ENCODE data around the gene CERS6.

Gene CERS6

GRCh38 chr2:168660870-168661862 is 205.1 kb downstream of the CERS6 start:
- H3K4me3 ChIP-seq (ENCODE audit: low read depth, low read length), result no peak overlapping the region
- POLR2A ChIA-PET, result no interaction called here
- CTCF ChIA-PET, result no interaction called here
- H3K27ac ChIP-seq (ENCODE audit: extremely low read depth, low read depth, low read length), result peak overlapping the region; percentile 42
- no peaks in the 10 kb centered on the region for H3K36me3 ChIP-seq (ENCODE audit: control insufficient read depth in 2 of 2, insufficient read depth in 1 of 2, low read length in 2 of 2)
- no peaks in the 10 kb centered on the region for H3K9me3 ChIP-seq (ENCODE audit: control insufficient read depth, insufficient read depth, low read depth, low read length)
- peaks cover 20% of the 10 kb centered on the region for H3K4me1 ChIP-seq (ENCODE audit: control insufficient read depth, insufficient read depth, low read length)
- no peak for TF ChIP-seq ZNF529 (tag by site-specific recombination; IDR thresholded peaks at IDR 0.05; ENCODE audit: insufficient replicate concordance)
- TF ChIP-seq ZEB2 (tag by site-specific recombination; IDR thresholded peaks at IDR 0.05), result 0 out of 2 replicates have a peak, but pooled peaks have one; percentile 7
- TF ChIP-seq ZSCAN5A (tag by site-specific recombination; IDR thresholded peaks at IDR 0.05), result no peak
- TF ChIP-seq ZNF776 (tag by site-specific recombination; IDR thresholded peaks at IDR 0.05; ENCODE audit: borderline replicate concordance), result no peak
- TF ChIP-seq ZNF202 (tag by site-specific recombination; IDR thresholded peaks at IDR 0.05; ENCODE audit: borderline replicate concordance), result no peak
- TF ChIP-seq ZNF449 (tag by site-specific recombination; IDR thresholded peaks at IDR 0.05), result no peak
- peak; percentile 74 for TF ChIP-seq SCRT1 (tag by site-specific recombination; IDR thresholded peaks at IDR 0.05; ENCODE audit: borderline replicate concordance)
- TF ChIP-seq ZNF639 (tag by site-specific recombination; IDR thresholded peaks at IDR 0.05), result no peak
- TF ChIP-seq OSR2 (tag by site-specific recombination; IDR thresholded peaks at IDR 0.05), result peak; percentile 95
- TF ChIP-seq OVOL3 (tag by site-specific recombination; IDR thresholded peaks at IDR 0.05), result peak; percentile 54; the same call in 1 of the 2 replicates
- peak; percentile 17 for TF ChIP-seq SETDB1 (IDR thresholded peaks at IDR 0.05; ENCODE audit: insufficient read length, low read length)
- peak; percentile 99 for TF ChIP-seq PRDM6 (tag by site-specific recombination; IDR thresholded peaks at IDR 0.05)
- peak; percentile 43; the same call in 1 of the 2 replicates for TF ChIP-seq ZBTB17 (tag by site-specific recombination; IDR thresholded peaks at IDR 0.05)
- TF ChIP-seq ZNF302 (tag by site-specific recombination; IDR thresholded peaks at IDR 0.05; ENCODE audit: low read depth), result no peak
- peak; percentile 37; the same call in 1 of the 2 replicates for TF ChIP-seq ZNF501 (tag by site-specific recombination; IDR thresholded peaks at IDR 0.05)
- TF ChIP-seq ZBTB44 (tag by site-specific recombination; IDR thresholded peaks at IDR 0.05), result peak; percentile 99
- peak; percentile 48; the same call in 1 of the 2 replicates for TF ChIP-seq GLI2 (tag by site-specific recombination; IDR thresholded peaks at IDR 0.05; ENCODE audit: borderline replicate concordance, low read depth)
- peak; percentile 71 for TF ChIP-seq ZSCAN30 (tag by site-specific recombination; IDR thresholded peaks at IDR 0.05)
- peak; percentile 44 for TF ChIP-seq ZNF596 (tag by site-specific recombination; IDR thresholded peaks at IDR 0.05)
- no peak for TF ChIP-seq ZNF645 (tag by site-specific recombination; IDR thresholded peaks at IDR 0.05)
- peak; percentile 37; the same call in 1 of the 2 replicates for TF ChIP-seq ZXDB (tag by site-specific recombination; IDR thresholded peaks at IDR 0.05)
- no peak for TF ChIP-seq ZNF571 (tag by site-specific recombination; IDR thresholded peaks at IDR 0.05)
- no peak for TF ChIP-seq ZFP3 (tag by site-specific recombination; IDR thresholded peaks at IDR 0.05; ENCODE audit: low read depth)
- TF ChIP-seq ZBTB20 (tag by site-specific recombination; IDR thresholded peaks at IDR 0.05), result no peak
- peak; percentile 13; the same call in 1 of the 2 replicates for TF ChIP-seq ZNF341 (tag by site-specific recombination; IDR thresholded peaks at IDR 0.05; ENCODE audit: low read depth)
- TF ChIP-seq GLIS1 (tag by site-specific recombination; IDR thresholded peaks at IDR 0.05), result peak; percentile 47
- TF ChIP-seq MZF1 (tag by site-specific recombination; IDR thresholded peaks at IDR 0.05; ENCODE audit: borderline replicate concordance), result peak; percentile 53; the same call in 1 of the 2 replicates
- peak; percentile 91 for TF ChIP-seq ZNF843 (tag by site-specific recombination; IDR thresholded peaks at IDR 0.05)
